ENCODE results near the gene ALOXE3.
A peak's percentile ranks its signal among the peaks of the same experiment; 100 is the strongest.

ALOXE3 gene

GRCh38 chr17:8141741-8142140, 23.4 kb upstream of the ALOXE3 start:
- no peak for DNase-seq

- no peak for DNase-seq
Observed at GRCh38 chr17:8141045-8141444, 22.7 kb upstream of the ALOXE3 start.

DNA sequence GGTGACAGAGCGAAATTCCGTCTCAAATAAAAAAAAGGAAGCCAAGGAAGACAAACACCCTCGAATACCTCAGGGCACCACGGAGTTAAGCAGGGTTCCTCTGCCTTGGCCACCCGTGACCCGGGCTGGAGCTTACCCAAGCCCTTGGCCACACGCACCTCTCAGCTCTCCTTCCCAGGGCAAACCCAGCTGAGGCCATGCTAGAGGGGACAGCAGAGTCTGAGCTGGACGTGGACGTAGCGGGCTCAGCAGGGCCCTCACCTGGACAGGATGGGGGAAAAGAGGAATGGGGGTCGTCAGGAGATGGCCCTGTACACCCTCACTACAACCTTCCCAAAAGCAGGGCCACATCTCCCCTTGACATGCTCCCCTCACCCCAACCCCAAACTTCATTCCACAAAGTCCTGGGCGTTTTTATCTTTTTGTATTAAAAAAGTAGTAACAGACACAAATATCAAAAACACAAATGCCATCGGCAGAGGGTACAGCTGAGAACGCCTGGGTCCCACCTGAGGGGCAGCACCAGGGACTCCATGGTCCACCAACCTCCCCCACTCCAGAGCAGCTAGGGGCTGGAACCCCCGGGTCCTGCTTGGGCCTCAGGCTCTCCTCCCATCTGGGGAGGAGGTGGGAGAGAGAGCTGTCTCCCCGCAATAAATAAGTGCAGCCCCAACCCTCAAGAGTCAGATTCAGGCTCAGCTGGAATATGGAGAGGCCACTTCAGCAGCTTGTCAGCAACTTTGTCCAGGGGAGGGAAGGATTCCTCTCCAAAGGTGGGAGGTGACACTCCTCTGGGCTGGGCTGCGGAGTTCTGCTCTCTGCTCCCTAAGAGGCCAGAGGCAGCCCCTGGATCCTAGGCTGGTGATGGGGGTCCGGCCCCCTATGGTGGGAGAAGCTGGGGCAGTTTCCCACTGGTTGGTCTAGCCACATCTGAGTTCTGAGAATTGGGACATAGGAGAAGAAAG, 22.0 kb upstream of the ALOXE3 start:
- DNase-seq: no peak

- DNase-seq: peak; percentile 96
Observed at GRCh38 chr17:8138672-8139371, 20.5 kb upstream of the ALOXE3 start.

- no peak for DNase-seq
Observed at GRCh38 chr17:8138374-8138671, 20.0 kb upstream of the ALOXE3 start.

- DNase-seq: no peak
Observed at GRCh38 chr17:8137645-8138373, 19.5 kb upstream of the ALOXE3 start.

- DNase-seq: no peak
Observed at GRCh38 chr17:8133941-8134340, 15.6 kb upstream of the ALOXE3 start.

- DNase-seq: no peak
Observed at GRCh38 chr17:8133399-8133798, 15.1 kb upstream of the ALOXE3 start.

GRCh38 chr17:8131844-8132441, 13.6 kb upstream of the ALOXE3 start:
- DNase-seq: no peak

- DNase-seq: no peak
Observed at GRCh38 chr17:8128125-8128784, 9.9 kb upstream of the ALOXE3 start.

DNA sequence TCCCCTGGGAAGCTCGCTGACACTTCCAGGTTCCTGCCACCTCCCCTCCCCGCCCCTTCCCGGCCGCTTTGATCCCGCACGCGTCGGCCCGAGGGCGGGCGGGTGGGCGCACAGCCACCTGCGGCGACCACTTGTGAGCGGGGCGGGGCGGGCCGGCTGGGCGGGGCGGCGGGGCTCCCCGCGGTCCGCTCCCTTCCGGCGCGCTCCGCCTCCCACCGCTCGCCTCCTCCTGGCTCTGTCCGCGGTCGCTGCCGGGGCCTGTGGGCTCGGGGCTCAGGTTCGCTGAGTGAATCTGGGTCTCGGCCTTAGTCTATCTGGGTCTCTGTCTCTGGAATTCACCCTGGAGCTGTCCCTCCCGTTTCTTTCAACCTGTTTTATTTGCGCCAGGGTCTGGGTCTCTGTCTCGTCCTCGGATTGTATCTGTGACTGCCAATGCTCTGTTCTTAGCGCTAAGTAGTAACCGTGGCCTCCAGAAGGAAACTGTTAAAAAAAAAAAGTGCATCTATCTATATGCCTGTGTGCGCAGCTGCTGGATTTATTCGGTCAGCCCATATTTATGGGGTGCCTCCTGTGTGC, 8.3 kb upstream of the ALOXE3 start:
- no peak for DNase-seq

DNA sequence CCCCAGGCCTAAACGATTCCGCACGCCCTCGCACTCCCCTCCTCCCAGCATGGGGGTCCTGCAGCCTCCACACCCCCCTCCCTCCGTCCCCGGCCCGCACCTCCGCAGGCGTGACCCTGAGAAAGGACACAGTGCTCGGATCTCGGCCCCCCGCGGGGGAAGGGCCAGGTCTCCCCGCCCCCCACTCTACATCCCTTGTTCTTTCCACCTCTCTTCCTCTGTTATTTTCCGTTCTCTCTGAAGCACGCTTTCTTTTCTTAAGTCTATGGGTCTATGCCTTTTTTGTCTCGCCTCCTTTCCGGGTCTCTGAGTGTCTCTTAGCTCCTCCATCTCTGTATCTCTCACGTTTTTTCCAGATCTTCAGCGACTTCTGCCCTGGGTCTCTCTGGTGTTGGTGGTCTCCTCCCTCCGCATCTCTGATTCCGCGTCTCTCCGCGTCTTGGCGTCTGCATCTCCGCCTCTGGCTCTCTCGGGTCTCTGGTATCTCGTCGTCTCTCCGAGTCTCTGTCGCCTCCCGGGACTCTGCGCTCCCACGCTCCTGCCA, 7.7 kb upstream of the ALOXE3 start:
- no peak for DNase-seq

GRCh38 chr17:8125154-8125946, 7.0 kb upstream of the ALOXE3 start:
- peak; percentile 86 for DNase-seq

GRCh38 chr17:8124350-8125153, 6.2 kb upstream of the ALOXE3 start:
- DNase-seq: no peak

- DNase-seq: no peak
Observed at GRCh38 chr17:8123695-8124349, 5.5 kb upstream of the ALOXE3 start, which contains the start of gene HES7. Gene HES7 (minus strand): TSS chr17:8124106. CDS start chr17:8124084, 22 bp downstream.

GRCh38 chr17:8122924-8123694, 4.8 kb upstream of the ALOXE3 start:
- no peak for DNase-seq

GRCh38 chr17:8122422-8122923, 4.2 kb upstream of the ALOXE3 start:
- no peak for DNase-seq

DNA sequence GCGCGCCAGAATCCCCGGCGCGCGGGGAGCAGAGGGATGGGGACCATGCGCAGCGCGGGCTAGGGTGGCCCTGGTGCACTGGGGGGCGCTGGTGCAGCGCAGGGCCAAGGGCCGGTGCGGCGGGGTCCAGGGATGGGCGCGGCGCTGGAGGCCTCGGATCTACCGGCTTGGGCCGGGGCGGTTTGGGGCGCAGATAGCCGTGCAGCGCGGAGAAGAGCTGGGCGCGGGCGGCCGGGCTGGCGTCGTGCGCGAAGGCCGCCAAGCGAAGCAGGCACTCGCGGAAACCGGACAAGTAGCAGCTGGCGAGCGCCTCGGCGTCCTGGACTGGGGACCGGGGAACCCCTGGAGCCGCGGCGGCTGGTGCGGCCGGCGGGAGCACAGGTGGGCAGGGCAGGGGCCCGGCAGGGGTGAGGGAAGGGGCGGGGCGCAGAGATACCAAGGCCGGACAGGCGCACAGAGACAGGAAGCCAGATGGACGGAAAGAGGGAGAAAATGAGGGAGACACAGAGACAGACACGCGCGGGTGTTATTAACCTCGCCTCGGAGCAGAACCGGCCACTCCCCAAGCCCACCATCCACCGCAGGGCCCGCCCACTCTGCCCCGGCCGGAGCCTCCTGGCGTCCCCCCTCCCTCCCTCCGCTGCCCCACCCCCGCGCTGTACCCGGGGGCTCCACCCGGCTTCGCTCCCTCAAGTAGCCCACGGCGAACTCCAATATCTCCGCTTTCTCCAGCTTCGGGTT, 3.5 kb upstream of the ALOXE3 start:
- no peak for DNase-seq

Measured in CD4-positive, alpha-beta T cell treated with Interferon gamma for 1 hour (primary cell).